ENCODE measurements around the gene APOB. TPM values are rescaled to one million over a fixed set of nuclear protein-coding genes. Genes with fewer than 3 reads are reported as not detected.

APOB gene
- total RNA-seq, 1 donor = under 0.01 TPM

- H3K36me3 ChIP-seq (ENCODE audit: insufficient read depth, low read length) = no peaks in the 10 kb centered on the region
- H3K9me3 ChIP-seq (ENCODE audit: low read depth, low read length) = no peaks in the 10 kb centered on the region
- H3K27ac ChIP-seq (ENCODE audit: low read depth, low read length) = no peak overlapping the region
- no peak overlapping the region for H3K4me3 ChIP-seq (ENCODE audit: insufficient read depth, low read length)
- no peak overlapping the region for H3K4me2 ChIP-seq (ENCODE audit: insufficient read depth, low read length)
- no peak for TF ChIP-seq CTCF (IDR thresholded peaks at IDR 0.05; ENCODE audit: extremely low read depth, low read depth, low read length)
- no peaks in the 10 kb centered on the region for H4K20me1 ChIP-seq (ENCODE audit: insufficient read depth, low read length)
- no peaks in the 10 kb centered on the region for H3K27me3 ChIP-seq (ENCODE audit: insufficient read depth, low read length)
- no peak for DNase-seq (ENCODE audit: insufficient read length, low spot score, missing footprints)
- no peaks in the 10 kb centered on the region for H3K79me2 ChIP-seq (ENCODE audit: insufficient read depth, low read length)
- no peak overlapping the region for H2AFZ ChIP-seq (ENCODE audit: low read length)
- no peaks in the 10 kb centered on the region for H3K4me1 ChIP-seq (ENCODE audit: insufficient read depth, low read length)
These were observed 8.2 kb upstream of the APOB start for GRCh38 chr2:21052044-21052443.

- H3K4me3 ChIP-seq (ENCODE audit: insufficient read depth, low read length) = no peak overlapping the region
- H3K79me2 ChIP-seq (ENCODE audit: insufficient read depth, low read length) = no peaks in the 10 kb centered on the region
- H3K36me3 ChIP-seq (ENCODE audit: insufficient read depth, low read length) = no peaks in the 10 kb centered on the region
- no peaks in the 10 kb centered on the region for H3K4me1 ChIP-seq (ENCODE audit: insufficient read depth, low read length)
- DNase-seq (ENCODE audit: insufficient read length, low spot score, missing footprints) = no peak
- H2AFZ ChIP-seq (ENCODE audit: low read length) = no peak overlapping the region
- no peaks in the 10 kb centered on the region for H4K20me1 ChIP-seq (ENCODE audit: insufficient read depth, low read length)
- no peaks in the 10 kb centered on the region for H3K9me3 ChIP-seq (ENCODE audit: low read depth, low read length)
- H3K27ac ChIP-seq (ENCODE audit: low read depth, low read length) = no peak overlapping the region
- no peak overlapping the region for H3K4me2 ChIP-seq (ENCODE audit: insufficient read depth, low read length)
- TF ChIP-seq CTCF (IDR thresholded peaks at IDR 0.05; ENCODE audit: extremely low read depth, low read depth, low read length) = no peak
- no peaks in the 10 kb centered on the region for H3K27me3 ChIP-seq (ENCODE audit: insufficient read depth, low read length)
These were observed 6.3 kb upstream of the APOB start for GRCh38 chr2:21050164-21050563.

GRCh38 chr2:21047141-21048009 lies 3.5 kb upstream of the APOB start:
- no peak for DNase-seq (ENCODE audit: insufficient read length, low spot score, missing footprints)
- Histone ChIP-seq H3K4me2 (ENCODE audit: insufficient read depth, low read length) (no peak overlapping the region), H3K4me3 (ENCODE audit: insufficient read depth, low read length) (no peak overlapping the region), H3K27ac (ENCODE audit: low read depth, low read length) (no peak overlapping the region), H3K27me3 (ENCODE audit: insufficient read depth, low read length) (peaks cover 6% of the 10 kb centered on the region), H2AFZ (ENCODE audit: low read length) (no peak overlapping the region), H3K9me3 (ENCODE audit: low read depth, low read length) (no peaks in the 10 kb centered on the region), H3K36me3 (ENCODE audit: insufficient read depth, low read length) (no peaks in the 10 kb centered on the region), H4K20me1 (ENCODE audit: insufficient read depth, low read length) (no peaks in the 10 kb centered on the region), H3K79me2 (ENCODE audit: insufficient read depth, low read length) (no peaks in the 10 kb centered on the region), H3K4me1 (ENCODE audit: insufficient read depth, low read length) (no peaks in the 10 kb centered on the region)
- no peak for TF ChIP-seq CTCF (IDR thresholded peaks at IDR 0.05; ENCODE audit: extremely low read depth, low read depth, low read length)

GRCh38 chr2:21046506-21046905 lies 2.6 kb upstream of the APOB start:
- H3K9me3 ChIP-seq (ENCODE audit: low read depth, low read length) = no peaks in the 10 kb centered on the region
- H3K27me3 ChIP-seq (ENCODE audit: insufficient read depth, low read length) = peaks cover 6% of the 10 kb centered on the region
- no peaks in the 10 kb centered on the region for H4K20me1 ChIP-seq (ENCODE audit: insufficient read depth, low read length)
- no peak for DNase-seq (ENCODE audit: insufficient read length, low spot score, missing footprints)
- no peak overlapping the region for H2AFZ ChIP-seq (ENCODE audit: low read length)
- no peaks in the 10 kb centered on the region for H3K36me3 ChIP-seq (ENCODE audit: insufficient read depth, low read length)
- H3K4me3 ChIP-seq (ENCODE audit: insufficient read depth, low read length) = no peak overlapping the region
- no peak overlapping the region for H3K4me2 ChIP-seq (ENCODE audit: insufficient read depth, low read length)
- H3K79me2 ChIP-seq (ENCODE audit: insufficient read depth, low read length) = no peaks in the 10 kb centered on the region
- no peak for TF ChIP-seq CTCF (IDR thresholded peaks at IDR 0.05; ENCODE audit: extremely low read depth, low read depth, low read length)
- no peak overlapping the region for H3K27ac ChIP-seq (ENCODE audit: low read depth, low read length)
- H3K4me1 ChIP-seq (ENCODE audit: insufficient read depth, low read length) = no peaks in the 10 kb centered on the region

All from osteoblast (primary cell).